HL-60 (cell line): Measurements from ENCODE around the gene ASCC3.

Experiments used
- DNase-seq, 2 experiments: peaks; one replicate each; pipeline ENCODE4 v3.0.0-alpha.2; 2010 to 2020; ENCODE audit warnings: low read depth in 1 of 2, low spot score in 1 of 2
- H3K27ac ChIP-seq: fragments of 250-450 bp; sonication (Bioruptor Pico); replicated peaks from 2 replicates; pipeline ENCODE4 v1.5.1; 2020; ENCODE audit warnings: mild to moderate bottlenecking, moderate library complexity
- H3K27me3 ChIP-seq: fragments of 250-450 bp; sonication (Bioruptor Pico); 2 replicates; pipeline ENCODE4 v1.5.1; 2021; ENCODE audit warnings: mild to moderate bottlenecking, moderate library complexity; ENCODE audit not compliant: insufficient read depth, poor library complexity, severe bottlenecking
- H3K4me3 ChIP-seq: replicated peaks from 2 replicates; pipeline ENCODE4 v1.5.1; 2011; ENCODE audit warnings: mild to moderate bottlenecking, control low read depth, low read length; ENCODE audit not compliant: insufficient read depth
- CTCF ChIP-seq: IDR thresholded peaks from one replicate; pipeline ENCODE4 v1.5.1; 2011; ENCODE audit warnings: low read length, control low read depth, inconsistent platforms; ENCODE audit not compliant: insufficient read depth
- GABPA ChIP-seq: IDR thresholded peaks from 2 replicates; pipeline ENCODE4 v1.6.1; 2012; ENCODE audit warnings: low read depth
- POLR2AphosphoS5 ChIP-seq: IDR thresholded peaks from 2 replicates; pipeline ENCODE4 v1.6.1; 2012; ENCODE audit warnings: low read depth
- SPI1 ChIP-seq: IDR thresholded peaks from 2 replicates; pipeline ENCODE4 v1.6.1; 2012; ENCODE audit warnings: low read depth, mild to moderate bottlenecking, borderline replicate concordance
- TF ChIP-seq, protein P1 (sequence below): IDR thresholded peaks from 2 replicates; pipeline ENCODE4 v1.6.1; 2012; ENCODE audit warnings: low read depth; ENCODE audit not compliant: insufficient replicate concordance

The ASCC3 gene

DNA sequence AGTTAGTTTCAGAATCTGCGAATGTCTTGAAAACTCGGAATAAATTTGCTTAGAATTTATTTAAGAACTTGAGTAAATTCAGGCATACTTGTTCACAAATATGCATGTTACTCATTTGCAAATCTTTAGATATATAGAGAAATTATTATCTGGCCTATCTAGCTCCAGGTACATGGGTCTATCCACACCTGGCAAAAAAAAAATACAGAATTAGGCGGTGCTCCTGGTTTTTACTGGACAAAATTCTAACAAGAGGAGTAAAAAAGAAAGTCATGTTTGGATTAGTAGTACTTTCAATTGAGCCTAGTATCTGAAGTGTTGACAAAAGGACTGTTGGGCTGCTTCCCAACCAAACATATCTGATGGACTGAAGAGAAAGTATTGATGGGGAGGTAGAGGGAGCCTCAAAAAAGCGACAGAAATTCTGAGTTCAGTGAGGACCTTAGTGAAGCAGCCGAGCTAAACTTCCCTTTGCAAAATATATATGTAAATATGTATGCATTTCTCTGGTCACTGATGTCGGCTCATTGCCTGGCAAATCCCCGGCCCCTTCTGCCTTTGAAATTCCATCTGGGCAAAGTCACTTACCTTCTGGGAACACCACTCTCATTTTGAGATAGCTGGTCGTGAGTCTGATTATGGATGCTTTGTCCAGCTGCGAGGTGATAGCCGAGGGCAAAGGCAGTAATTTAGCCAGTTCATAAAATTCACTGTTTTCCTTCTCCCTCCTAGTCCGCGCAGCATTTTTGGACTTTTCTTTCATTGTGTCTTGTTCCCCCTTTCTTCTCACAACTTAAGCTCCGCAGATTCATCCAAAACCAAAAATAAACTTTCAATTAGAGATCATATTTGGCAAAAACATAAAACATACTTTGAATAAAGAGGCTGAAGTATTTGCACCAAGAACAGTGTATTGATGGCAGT is 418.2 kb downstream of the ASCC3 start:
- H3K4me3 ChIP-seq = no peak overlapping the region
- no peak for DNase-seq
- TF ChIP-seq POLR2AphosphoS5 (no peak), CTCF (no peak), SPI1 (no peak), GABPA (no peak)
- TF ChIP-seq, protein P1, sequence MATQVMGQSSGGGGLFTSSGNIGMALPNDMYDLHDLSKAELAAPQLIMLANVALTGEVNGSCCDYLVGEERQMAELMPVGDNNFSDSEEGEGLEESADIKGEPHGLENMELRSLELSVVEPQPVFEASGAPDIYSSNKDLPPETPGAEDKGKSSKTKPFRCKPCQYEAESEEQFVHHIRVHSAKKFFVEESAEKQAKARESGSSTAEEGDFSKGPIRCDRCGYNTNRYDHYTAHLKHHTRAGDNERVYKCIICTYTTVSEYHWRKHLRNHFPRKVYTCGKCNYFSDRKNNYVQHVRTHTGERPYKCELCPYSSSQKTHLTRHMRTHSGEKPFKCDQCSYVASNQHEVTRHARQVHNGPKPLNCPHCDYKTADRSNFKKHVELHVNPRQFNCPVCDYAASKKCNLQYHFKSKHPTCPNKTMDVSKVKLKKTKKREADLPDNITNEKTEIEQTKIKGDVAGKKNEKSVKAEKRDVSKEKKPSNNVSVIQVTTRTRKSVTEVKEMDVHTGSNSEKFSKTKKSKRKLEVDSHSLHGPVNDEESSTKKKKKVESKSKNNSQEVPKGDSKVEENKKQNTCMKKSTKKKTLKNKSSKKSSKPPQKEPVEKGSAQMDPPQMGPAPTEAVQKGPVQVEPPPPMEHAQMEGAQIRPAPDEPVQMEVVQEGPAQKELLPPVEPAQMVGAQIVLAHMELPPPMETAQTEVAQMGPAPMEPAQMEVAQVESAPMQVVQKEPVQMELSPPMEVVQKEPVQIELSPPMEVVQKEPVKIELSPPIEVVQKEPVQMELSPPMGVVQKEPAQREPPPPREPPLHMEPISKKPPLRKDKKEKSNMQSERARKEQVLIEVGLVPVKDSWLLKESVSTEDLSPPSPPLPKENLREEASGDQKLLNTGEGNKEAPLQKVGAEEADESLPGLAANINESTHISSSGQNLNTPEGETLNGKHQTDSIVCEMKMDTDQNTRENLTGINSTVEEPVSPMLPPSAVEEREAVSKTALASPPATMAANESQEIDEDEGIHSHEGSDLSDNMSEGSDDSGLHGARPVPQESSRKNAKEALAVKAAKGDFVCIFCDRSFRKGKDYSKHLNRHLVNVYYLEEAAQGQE = no peak
- peaks cover 83% of the 10 kb centered on the region for H3K27me3 ChIP-seq
- H3K27ac ChIP-seq = no peak overlapping the region

DNA sequence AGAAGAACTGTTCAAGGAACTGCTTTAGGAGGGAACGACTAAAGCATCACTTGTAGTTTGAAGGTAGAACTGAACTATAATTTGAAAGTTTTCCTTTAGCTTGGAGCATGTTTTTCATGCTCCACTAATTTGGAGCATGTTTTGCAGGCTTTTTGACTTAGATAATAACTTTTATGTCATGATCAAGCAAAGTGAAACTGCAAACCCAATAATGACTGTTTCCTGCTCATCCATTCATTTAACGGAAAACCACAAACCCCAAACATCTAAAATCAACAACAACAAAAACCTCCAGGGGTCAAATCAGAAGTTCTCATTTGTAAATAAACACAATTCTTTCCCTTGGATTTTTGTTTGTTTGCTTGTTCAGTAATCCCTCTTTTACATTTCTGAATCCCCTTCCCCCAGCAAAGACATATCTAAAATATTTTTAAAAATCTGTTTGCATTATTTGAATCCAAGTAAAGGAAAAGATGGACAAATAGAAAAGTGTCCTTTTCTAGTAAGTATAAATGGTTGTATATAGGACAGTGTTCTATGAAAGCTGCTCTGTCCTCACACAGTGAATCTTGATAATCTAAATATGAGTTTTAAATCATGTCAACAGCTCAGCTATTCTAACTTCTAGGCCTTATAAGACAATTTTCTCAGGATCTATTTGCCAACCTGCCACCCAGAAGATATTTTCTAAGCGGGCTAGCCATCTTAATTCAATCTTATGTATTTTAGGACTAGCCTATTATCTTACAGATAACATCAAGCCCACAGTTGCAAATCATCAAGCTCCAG is 419.0 kb downstream of the ASCC3 start:
- H3K27me3 ChIP-seq = peaks cover 81% of the 10 kb centered on the region
- TF ChIP-seq GABPA = no peak
- TF ChIP-seq, protein P1 = no peak
- DNase-seq = no peak
- H3K27ac ChIP-seq = no peak overlapping the region
- H3K4me3 ChIP-seq = no peak overlapping the region

DNA sequence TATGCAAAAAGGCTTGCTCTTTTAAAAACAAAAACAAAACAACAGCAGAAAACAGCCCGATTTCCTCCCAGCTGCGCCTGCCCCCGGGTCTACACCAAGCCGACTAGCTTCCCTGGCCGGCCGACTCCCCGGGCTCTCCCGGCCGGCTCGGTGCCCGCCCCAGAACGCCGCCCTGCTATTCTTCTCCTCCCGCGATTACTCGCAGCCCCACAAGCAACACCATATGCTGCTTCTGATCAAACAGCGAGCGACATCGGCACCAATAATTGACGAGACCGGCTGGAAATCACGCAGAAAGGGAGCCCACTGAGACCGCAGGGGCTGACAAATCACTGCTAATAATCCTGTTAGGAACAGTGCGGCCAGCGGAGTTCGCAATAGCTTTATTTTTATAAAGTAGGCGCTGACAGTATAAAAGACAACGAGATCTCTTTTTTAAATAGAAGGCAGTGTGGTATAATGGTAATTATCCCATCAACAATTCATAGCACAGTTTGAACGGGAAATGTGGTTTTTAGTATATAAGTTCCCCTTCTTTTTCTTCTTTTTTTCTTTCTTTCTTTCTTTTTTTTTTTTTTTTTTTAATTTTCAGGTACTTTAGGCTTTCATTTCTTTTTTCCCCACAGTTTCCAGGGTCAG is 419.7 kb downstream of the ASCC3 start:
- TF ChIP-seq POLR2AphosphoS5 (no peak), CTCF (no peak), GABPA (no peak), SPI1 (no peak)
- TF ChIP-seq, protein P1 = no peak
- Histone ChIP-seq H3K27me3 (peaks cover 81% of the 10 kb centered on the region), H3K4me3 (no peak overlapping the region), H3K27ac (no peak overlapping the region)
- DNase-seq = no peak
